ENCODE measurements around the gene DGKQ. TPM values are rescaled to one million over a fixed set of nuclear protein-coding genes. Genes with fewer than 3 reads are reported as not detected.

DGKQ gene
- polyA plus RNA-seq, 2 of the 4 experiments (the other 2 are of a cell fraction) = 2.7 to 7.8 TPM

- POLR2A ChIA-PET = interaction anchor here (1.1 kb wide), 1 partner anchor 13 kb away, joined by 4 read pairs; no protein-coding TSS in a partner anchor
- DNase-seq (ENCODE audit: low read depth in 1 of 2, low spot score in 1 of 2) (no peak), FAIRE-seq (no peak), ATAC-seq (no peak; a peak in 1 of 6 replicates)
- H3K27ac ChIP-seq = no peak overlapping the region; a peak in 1 of 6 replicates
- peaks cover 21% of the 10 kb centered on the region for H3K4me1 ChIP-seq
- no peak overlapping the region for H3K4me2 ChIP-seq
- no peaks in the 10 kb centered on the region for H3K9me3 ChIP-seq
- H3K4me3 ChIP-seq = no peak overlapping the region
- TF ChIP-seq E2F6 (IDR thresholded peaks at IDR 0.05; ENCODE audit: borderline replicate concordance, low read depth) = no peak
- TF ChIP-seq ZSCAN20 (CRISPR knock-in tag; IDR thresholded peaks at IDR 0.05) = no peak
- TF ChIP-seq REST (IDR thresholded peaks at IDR 0.05) = no peak
- no peak for TF ChIP-seq SREBF2 (IDR thresholded peaks at IDR 0.05)
- no peak for TF ChIP-seq EHF (CRISPR knock-in tag; IDR thresholded peaks at IDR 0.05)
- WGBS (ENCODE audit: missing lambda C conversion rate) = 90% methylated on average over 7 of the region's 9 CpGs
- CTCF ChIA-PET = interaction anchor here (1.0 kb wide), 1 partner anchor 13 kb away, joined by 3 read pairs; the partner anchor contains the start of gene IDUA
Measured at GRCh38 chr4:974668-975067, 1.3 kb upstream of the DGKQ start.

- POLR2A ChIA-PET = no interaction called here
- 4% methylated on average over 5 of the region's 65 CpGs for WGBS (ENCODE audit: missing lambda C conversion rate)
- peak overlapping the region; percentile 84 for H3K4me3 ChIP-seq
- ATAC-seq = peak; percentile 56 to 72
- peak overlapping the region; percentile 97 for H3K4me2 ChIP-seq
- CTCF ChIA-PET = no interaction called here
- FAIRE-seq = no peak
- H3K9me3 ChIP-seq = no peaks in the 10 kb centered on the region
- peak in 1 of 2 experiments; percentile 22 for DNase-seq (ENCODE audit: low read depth in 1 of 2, low spot score in 1 of 2)
- TF ChIP-seq ZFP36 (IDR thresholded peaks at IDR 0.05; ENCODE audit: borderline replicate concordance, partially characterized antibody) (no peak), POLR2A (IDR thresholded peaks at IDR 0.05; ENCODE audit: low read length) (no peak), HDAC2 (IDR thresholded peaks at IDR 0.05) (no peak), HEYL (CRISPR knock-in tag; IDR thresholded peaks at IDR 0.05) (no peak), GATA3 (IDR thresholded peaks at IDR 0.05; ENCODE audit: borderline replicate concordance) (no peak), FOSB (CRISPR knock-in tag; IDR thresholded peaks at IDR 0.05) (no peak), ZNF302 (CRISPR knock-in tag; IDR thresholded peaks at IDR 0.05) (no peak), CBX2 (IDR thresholded peaks at IDR 0.05; ENCODE audit: borderline replicate concordance, low read depth) (no peak), JUN (IDR thresholded peaks at IDR 0.05) (no peak)
- peaks cover 14% of the 10 kb centered on the region; the same call in 2 of the 3 replicates for H3K4me1 ChIP-seq
- H3K27ac ChIP-seq = peak overlapping the region; percentile 66 to 85
Measured at GRCh38 chr4:972651-973424, 531 bp downstream of the DGKQ start.

- Histone ChIP-seq H3K4me1 (peaks cover 14% of the 10 kb centered on the region; the same call in 2 of the 3 replicates), H3K9me3 (no peaks in the 10 kb centered on the region), H3K4me2 (peak overlapping the region; percentile 97), H3K27ac (peak overlapping the region in 1 of 2 experiments; percentile 85; a peak in 3 of 6 replicates), H3K4me3 (peak overlapping the region; percentile 84; the same call in 2 of the 3 replicates)
- POLR2A ChIA-PET = no interaction called here
- DNase-seq (ENCODE audit: low read depth in 1 of 2, low spot score in 1 of 2) (no peak), FAIRE-seq (no peak), ATAC-seq (no peak; a peak in 1 of 6 replicates)
- WGBS (ENCODE audit: missing lambda C conversion rate) = 66% methylated on average over 11 of the region's 24 CpGs
- CTCF ChIA-PET = no interaction called here
- TF ChIP-seq MYC (IDR thresholded peaks at IDR 0.05; ENCODE audit: borderline replicate concordance, low read length) = no peak
- TF ChIP-seq CHD4 (IDR thresholded peaks at IDR 0.05; ENCODE audit: borderline replicate concordance) = no peak
- TF ChIP-seq ATOH8 (CRISPR knock-in tag; IDR thresholded peaks at IDR 0.05; ENCODE audit: low read depth) = no peak
- TF ChIP-seq CHD2 (IDR thresholded peaks at IDR 0.05; ENCODE audit: low read length, partially characterized antibody) = no peak
- TF ChIP-seq RFX5 (IDR thresholded peaks at IDR 0.05) = no peak
- no peak for TF ChIP-seq HDAC2 (IDR thresholded peaks at IDR 0.05)
- no peak for TF ChIP-seq RARB (CRISPR knock-in tag; IDR thresholded peaks at IDR 0.05)
- TF ChIP-seq EHMT2 (IDR thresholded peaks at IDR 0.05; ENCODE audit: low read depth) = no peak
- no peak for TF ChIP-seq CTCF (IDR thresholded peaks at IDR 0.05)
- no peak for TF ChIP-seq KDM5A (IDR thresholded peaks at IDR 0.05)
- TF ChIP-seq ZFP36 (IDR thresholded peaks at IDR 0.05; ENCODE audit: borderline replicate concordance, partially characterized antibody) = no peak
- no peak for TF ChIP-seq NR3C1 (IDR thresholded peaks at IDR 0.05)
- TF ChIP-seq MAZ (IDR thresholded peaks at IDR 0.05; ENCODE audit: borderline replicate concordance, low read depth, low read length) = no peak
Measured at GRCh38 chr4:971666-972500, 1.5 kb downstream of the DGKQ start.

Data from A549 (cell line).